GM23338 (cell line): Measurements from ENCODE around the gene CIPC. TPM values are rescaled to one million over a fixed set of nuclear protein-coding genes. Genes with fewer than 3 reads are reported as not detected.
A peak's percentile ranks its signal among the peaks of the same experiment; 100 is the strongest.

ENCODE experiments used
- ATAC-seq: fragments of 200-7000 bp; cut with Tn5 transposase; 3 replicates; pipeline ENCODE4 v1.9.1; 2020
- DNase-seq: peaks from one replicate; pipeline ENCODE4 v3.0.0-alpha.2; 2015; ENCODE audit warnings: low spot score
- H2AFZ ChIP-seq: fragments of 200-600 bp; sonication (generic); 2 replicates; pipeline ENCODE4 v1.8.0; 2016; ENCODE audit warnings: antibody characterized with exemption, mild to moderate bottlenecking, moderate library complexity
- H3F3A ChIP-seq: fragments of 200-600 bp; sonication (generic); replicated peaks from 2 replicates; pipeline ENCODE4 v1.8.0; 2017; ENCODE audit warnings: antibody characterized with exemption, mixed run types, low read depth
- H3K27ac ChIP-seq: fragments of 200-600 bp; sonication (generic); 2 replicates; pipeline ENCODE4 v1.6.1; 2016; ENCODE audit warnings: low read depth
- H3K27me3 ChIP-seq: fragments of 200-600 bp; sonication (generic); 2 replicates; pipeline ENCODE4 v1.8.0; 2016; ENCODE audit warnings: mild to moderate bottlenecking, mixed run types, moderate library complexity; ENCODE audit not compliant: insufficient read depth
- H3K36me3 ChIP-seq: fragments of 200-600 bp; sonication (generic); 2 replicates; pipeline ENCODE4 v1.8.0; 2016; ENCODE audit warnings: mild to moderate bottlenecking; ENCODE audit not compliant: insufficient read depth
- H3K4me1 ChIP-seq: fragments of 200-600 bp; sonication (generic); 2 replicates; pipeline ENCODE4 v1.8.0; 2016; ENCODE audit warnings: mild to moderate bottlenecking, moderate library complexity; ENCODE audit not compliant: insufficient read depth
- H3K4me2 ChIP-seq: fragments of 200-600 bp; sonication (generic); 2 replicates; pipeline ENCODE4 v1.7.1; 2017; ENCODE audit warnings: mixed run types
- H3K4me3 ChIP-seq: fragments of 200-600 bp; sonication (generic); 2 replicates; pipeline ENCODE4 v1.6.1; 2016; ENCODE audit warnings: mixed run types
- H3K79me2 ChIP-seq: fragments of 200-600 bp; sonication (generic); replicated peaks from 2 replicates; pipeline ENCODE4 v1.8.0; 2017; ENCODE audit warnings: mild to moderate bottlenecking; ENCODE audit not compliant: insufficient read depth
- H3K9me2 ChIP-seq: fragments of 200-600 bp; sonication (generic); 2 replicates; pipeline ENCODE4 v1.8.0; 2017; ENCODE audit not compliant: insufficient read depth
- H4K20me1 ChIP-seq: fragments of 200-600 bp; sonication (generic); replicated peaks from 2 replicates; pipeline ENCODE4 v1.8.0; 2017; ENCODE audit warnings: mild to moderate bottlenecking; ENCODE audit not compliant: insufficient read depth
- H3K27ac Mint-ChIP-seq: 2 replicates; pipeline ENCODE4 v1.8.0; 2020; ENCODE audit warnings: inconsistent platforms, mild to moderate bottlenecking, moderate library complexity, mixed read lengths
- H3K27me3 Mint-ChIP-seq: 3 replicates; pipeline ENCODE4 v1.8.0; 2022; ENCODE audit warnings: low read depth, mild to moderate bottlenecking, moderate library complexity, mixed read lengths, inconsistent platforms; ENCODE audit not compliant: insufficient read depth, poor library complexity
- H3K36me3 Mint-ChIP-seq: 3 replicates; pipeline ENCODE4 v1.8.0; 2021; ENCODE audit warnings: low read depth, mild to moderate bottlenecking, inconsistent platforms, moderate library complexity, mixed read lengths
- H3K4me1 Mint-ChIP-seq: 3 replicates; pipeline ENCODE4 v1.8.0; 2020; ENCODE audit warnings: mild to moderate bottlenecking, inconsistent platforms, mixed read lengths
- H3K4me3 Mint-ChIP-seq: 3 replicates; pipeline ENCODE4 v1.8.0; 2021; ENCODE audit warnings: moderate library complexity, mild to moderate bottlenecking, inconsistent platforms, mixed read lengths
- H3K9me3 Mint-ChIP-seq: 3 replicates; pipeline ENCODE4 v1.8.0; 2020; ENCODE audit warnings: moderate library complexity, mild to moderate bottlenecking, inconsistent platforms, mixed read lengths
- CREB1 ChIP-seq: fragments of 250-450 bp; sonication (Bioruptor Pico); IDR thresholded peaks from 2 replicates; pipeline ENCODE4 v1.5.0; 2020; ENCODE audit warnings: low read depth, mild to moderate bottlenecking, moderate library complexity
- CTCF ChIP-seq, 2 experiments: fragments of 200-600 bp in 1 of 2; sonication (generic) in 1 of 2; conservative IDR thresholded peaks; 2 replicates each; pipeline versions ENCODE4 v1.5.1 to v1.6.1; 2016 to 2017; ENCODE audit warnings: antibody characterized with exemption in 2 of 2, low read depth in 2 of 2, mild to moderate bottlenecking in 2 of 2, moderate library complexity in 1 of 2
- EZH2 ChIP-seq: fragments of 200-600 bp; sonication (generic); IDR thresholded peaks from one replicate; pipeline ENCODE4 v1.8.0; 2017; ENCODE audit warnings: antibody characterized with exemption, mild to moderate bottlenecking, low read depth; ENCODE audit not compliant: unreplicated experiment
- EZH2phosphoT487 ChIP-seq: fragments of 200-600 bp; sonication (generic); IDR thresholded peaks from one replicate; pipeline ENCODE4 v1.8.1; 2018; ENCODE audit warnings: antibody characterized with exemption; ENCODE audit not compliant: unreplicated experiment
- JUNB ChIP-seq: IDR thresholded peaks from one replicate; pipeline ENCODE4 v1.6.1; 2016; ENCODE audit warnings: antibody characterized with exemption; ENCODE audit not compliant: unreplicated experiment
- NANOG ChIP-seq: IDR thresholded peaks from 2 replicates; pipeline ENCODE4 v1.6.1; 2016; ENCODE audit warnings: antibody characterized with exemption, borderline replicate concordance
- POLR2AphosphoS5 ChIP-seq: IDR thresholded peaks from 2 replicates; pipeline ENCODE4 v1.6.1; 2016; ENCODE audit warnings: antibody characterized with exemption, low read depth
- STAT1 ChIP-seq: IDR thresholded peaks from one replicate; pipeline ENCODE4 v1.6.1; 2016; ENCODE audit warnings: antibody characterized with exemption; ENCODE audit not compliant: unreplicated experiment
- ZNF114 ChIP-seq: fragments of 250-450 bp; sonication (Bioruptor Pico); IDR thresholded peaks from 2 replicates; pipeline ENCODE4 v1.5.0; 2020; ENCODE audit warnings: mild to moderate bottlenecking, moderate library complexity
- ZNF331 ChIP-seq: fragments of 250-450 bp; sonication (Bioruptor Pico); IDR thresholded peaks from 2 replicates; pipeline ENCODE4 v1.5.0; 2020; ENCODE audit warnings: low read depth, mild to moderate bottlenecking, moderate library complexity
- polyA plus RNA-seq: library from polyadenylated mRNA; unstranded; fragments of >200 nt; fragmentation: Nextera tagmentation; extraction: Ambion mirVana; gene quantifications from 2 replicates; pipeline ENCODE4 v1.2.1, GENCODE V29; 2016
- total RNA-seq: library from RNA; depleted of rRNA; stranded (reverse); fragments of >200 nt; shearing (Covaris generic); gene quantifications from 2 replicates; pipeline ENCODE4 v1.2.3, GENCODE V29; 2014
- TF ChIP-seq, protein P1 (sequence below): fragments of 250-450 bp; sonication (Bioruptor Pico); IDR thresholded peaks from 2 replicates; pipeline ENCODE4 v1.5.0; 2020; ENCODE audit warnings: mild to moderate bottlenecking, moderate library complexity
- TF ChIP-seq, protein P2 (sequence below): IDR thresholded peaks from 2 replicates; pipeline ENCODE4 v1.6.1; 2016; ENCODE audit warnings: antibody characterized with exemption

CIPC gene
- total and polyA plus RNA-seq, 2 experiments from 2014 or later, result 8.1 to 36.9 TPM

- H3F3A ChIP-seq, result no peaks in the 10 kb centered on the region
- no peaks in the 10 kb centered on the region for H3K36me3 ChIP-seq
- TF ChIP-seq JUNB, result no peak
- TF ChIP-seq CREB1 (CRISPR knock-in tag), result no peak
- TF ChIP-seq, protein P1, sequence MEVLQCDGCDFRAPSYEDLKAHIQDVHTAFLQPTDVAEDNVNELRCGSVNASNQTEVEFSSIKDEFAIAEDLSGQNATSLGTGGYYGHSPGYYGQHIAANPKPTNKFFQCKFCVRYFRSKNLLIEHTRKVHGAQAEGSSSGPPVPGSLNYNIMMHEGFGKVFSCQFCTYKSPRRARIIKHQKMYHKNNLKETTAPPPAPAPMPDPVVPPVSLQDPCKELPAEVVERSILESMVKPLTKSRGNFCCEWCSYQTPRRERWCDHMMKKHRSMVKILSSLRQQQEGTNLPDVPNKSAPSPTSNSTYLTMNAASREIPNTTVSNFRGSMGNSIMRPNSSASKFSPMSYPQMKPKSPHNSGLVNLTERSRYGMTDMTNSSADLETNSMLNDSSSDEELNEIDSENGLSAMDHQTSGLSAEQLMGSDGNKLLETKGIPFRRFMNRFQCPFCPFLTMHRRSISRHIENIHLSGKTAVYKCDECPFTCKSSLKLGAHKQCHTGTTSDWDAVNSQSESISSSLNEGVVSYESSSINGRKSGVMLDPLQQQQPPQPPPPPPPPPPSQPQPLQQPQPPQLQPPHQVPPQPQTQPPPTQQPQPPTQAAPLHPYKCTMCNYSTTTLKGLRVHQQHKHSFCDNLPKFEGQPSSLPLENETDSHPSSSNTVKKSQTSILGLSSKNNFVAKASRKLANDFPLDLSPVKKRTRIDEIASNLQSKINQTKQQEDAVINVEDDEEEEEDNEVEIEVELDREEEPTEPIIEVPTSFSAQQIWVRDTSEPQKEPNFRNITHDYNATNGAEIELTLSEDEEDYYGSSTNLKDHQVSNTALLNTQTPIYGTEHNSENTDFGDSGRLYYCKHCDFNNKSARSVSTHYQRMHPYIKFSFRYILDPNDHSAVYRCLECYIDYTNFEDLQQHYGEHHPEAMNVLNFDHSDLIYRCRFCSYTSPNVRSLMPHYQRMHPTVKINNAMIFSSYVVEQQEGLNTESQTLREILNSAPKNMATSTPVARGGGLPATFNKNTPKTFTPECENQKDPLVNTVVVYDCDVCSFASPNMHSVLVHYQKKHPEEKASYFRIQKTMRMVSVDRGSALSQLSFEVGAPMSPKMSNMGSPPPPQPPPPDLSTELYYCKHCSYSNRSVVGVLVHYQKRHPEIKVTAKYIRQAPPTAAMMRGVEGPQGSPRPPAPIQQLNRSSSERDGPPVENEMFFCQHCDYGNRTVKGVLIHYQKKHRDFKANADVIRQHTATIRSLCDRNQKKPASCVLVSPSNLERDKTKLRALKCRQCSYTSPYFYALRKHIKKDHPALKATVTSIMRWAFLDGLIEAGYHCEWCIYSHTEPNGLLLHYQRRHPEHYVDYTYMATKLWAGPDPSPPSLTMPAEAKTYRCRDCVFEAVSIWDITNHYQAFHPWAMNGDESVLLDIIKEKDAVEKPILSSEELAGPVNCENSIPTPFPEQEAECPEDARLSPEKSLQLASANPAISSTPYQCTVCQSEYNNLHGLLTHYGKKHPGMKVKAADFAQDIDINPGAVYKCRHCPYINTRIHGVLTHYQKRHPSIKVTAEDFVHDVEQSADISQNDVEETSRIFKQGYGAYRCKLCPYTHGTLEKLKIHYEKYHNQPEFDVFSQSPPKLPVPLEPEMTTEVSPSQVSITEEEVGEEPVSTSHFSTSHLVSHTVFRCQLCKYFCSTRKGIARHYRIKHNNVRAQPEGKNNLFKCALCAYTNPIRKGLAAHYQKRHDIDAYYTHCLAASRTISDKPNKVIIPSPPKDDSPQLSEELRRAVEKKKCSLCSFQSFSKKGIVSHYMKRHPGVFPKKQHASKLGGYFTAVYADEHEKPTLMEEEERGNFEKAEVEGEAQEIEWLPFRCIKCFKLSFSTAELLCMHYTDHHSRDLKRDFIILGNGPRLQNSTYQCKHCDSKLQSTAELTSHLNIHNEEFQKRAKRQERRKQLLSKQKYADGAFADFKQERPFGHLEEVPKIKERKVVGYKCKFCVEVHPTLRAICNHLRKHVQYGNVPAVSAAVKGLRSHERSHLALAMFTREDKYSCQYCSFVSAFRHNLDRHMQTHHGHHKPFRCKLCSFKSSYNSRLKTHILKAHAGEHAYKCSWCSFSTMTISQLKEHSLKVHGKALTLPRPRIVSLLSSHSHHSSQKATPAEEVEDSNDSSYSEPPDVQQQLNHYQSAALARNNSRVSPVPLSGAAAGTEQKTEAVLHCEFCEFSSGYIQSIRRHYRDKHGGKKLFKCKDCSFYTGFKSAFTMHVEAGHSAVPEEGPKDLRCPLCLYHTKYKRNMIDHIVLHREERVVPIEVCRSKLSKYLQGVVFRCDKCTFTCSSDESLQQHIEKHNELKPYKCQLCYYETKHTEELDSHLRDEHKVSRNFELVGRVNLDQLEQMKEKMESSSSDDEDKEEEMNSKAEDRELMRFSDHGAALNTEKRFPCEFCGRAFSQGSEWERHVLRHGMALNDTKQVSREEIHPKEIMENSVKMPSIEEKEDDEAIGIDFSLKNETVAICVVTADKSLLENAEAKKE, result no peak
- no peak for TF ChIP-seq ZNF114 (CRISPR knock-in tag)
- no peaks in the 10 kb centered on the region for H4K20me1 ChIP-seq
- no peaks in the 10 kb centered on the region for H3K9me2 ChIP-seq
- peaks cover 11% of the 10 kb centered on the region for H3K27me3 Mint-ChIP-seq
- H3K4me2 ChIP-seq, result no peak overlapping the region
- H3K27ac ChIP-seq, result no peak overlapping the region
- peaks cover 16% of the 10 kb centered on the region for H3K4me1 Mint-ChIP-seq
- no peaks in the 10 kb centered on the region for H3K79me2 ChIP-seq
- H3K36me3 Mint-ChIP-seq, result no peaks in the 10 kb centered on the region
- DNase-seq (no peak), ATAC-seq (peak; percentile 23; the same call in 2 of the 3 replicates)
- H3K9me3 Mint-ChIP-seq, result peaks cover 6% of the 10 kb centered on the region; the same call in 2 of the 3 replicates
- no peaks in the 10 kb centered on the region; the same call in 1 of the 2 replicates for H3K4me1 ChIP-seq
- no peak overlapping the region for H3K4me3 ChIP-seq
- H3K27me3 ChIP-seq, result no peaks in the 10 kb centered on the region
- no peak overlapping the region for H3K27ac Mint-ChIP-seq
- peak overlapping the region; percentile 69 for H2AFZ ChIP-seq
- no peak overlapping the region for H3K4me3 Mint-ChIP-seq
Observed at GRCh38 chr14:77061630-77062257, 36.3 kb upstream of the CIPC start.

DNA sequence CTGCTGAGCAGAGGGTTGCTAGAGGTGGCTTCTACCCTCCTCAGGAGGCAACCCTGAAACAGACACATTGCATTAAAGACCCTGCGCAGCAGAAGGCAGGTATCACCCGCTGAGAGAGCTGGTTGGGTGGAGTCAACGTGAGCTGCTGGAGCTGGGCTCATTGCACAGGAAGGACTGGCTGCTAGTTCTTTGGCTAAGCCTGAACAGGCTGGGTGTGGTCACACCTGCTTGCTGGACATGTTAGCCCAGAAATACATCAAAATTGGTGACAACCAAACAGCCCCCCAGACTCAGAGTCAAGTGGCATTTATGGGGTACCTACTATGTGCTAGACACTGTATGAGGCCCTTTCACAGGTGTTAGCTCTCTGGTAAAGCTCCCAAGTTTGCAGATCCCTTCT, 35.8 kb upstream of the CIPC start:
- no peaks in the 10 kb centered on the region; the same call in 1 of the 2 replicates for H3K4me1 ChIP-seq
- H3K36me3 ChIP-seq, result no peaks in the 10 kb centered on the region
- Mint-ChIP-seq H3K36me3 (no peaks in the 10 kb centered on the region), H3K27me3 (peaks cover 11% of the 10 kb centered on the region), H3K9me3 (peaks cover 1% of the 10 kb centered on the region; the same call in 1 of the 3 replicates), H3K27ac (no peak overlapping the region), H3K4me1 (peaks cover 16% of the 10 kb centered on the region), H3K4me3 (no peak overlapping the region)
- H2AFZ ChIP-seq, result peak overlapping the region; percentile 69
- H3F3A ChIP-seq, result no peaks in the 10 kb centered on the region
- DNase-seq, result no peak
- no peaks in the 10 kb centered on the region for H4K20me1 ChIP-seq
- H3K4me3 ChIP-seq, result no peak overlapping the region
- H3K27me3 ChIP-seq, result no peaks in the 10 kb centered on the region
- no peak for ATAC-seq
- H3K79me2 ChIP-seq, result no peaks in the 10 kb centered on the region
- H3K4me2 ChIP-seq, result no peak overlapping the region
- H3K27ac ChIP-seq, result no peak overlapping the region
- H3K9me2 ChIP-seq, result no peaks in the 10 kb centered on the region
- no peak for TF ChIP-seq EZH2
- no peak for TF ChIP-seq NANOG
- TF ChIP-seq ZNF331 (CRISPR knock-in tag), result no peak
- TF ChIP-seq POLR2AphosphoS5, result no peak
- TF ChIP-seq CREB1 (CRISPR knock-in tag), result no peak
- no peak for TF ChIP-seq JUNB
- TF ChIP-seq STAT1, result no peak
- TF ChIP-seq CTCF (conservative IDR thresholded peaks at IDR 0.05; ENCODE audit: low read depth in 2 of 2), result no peak
- TF ChIP-seq, protein P2, sequence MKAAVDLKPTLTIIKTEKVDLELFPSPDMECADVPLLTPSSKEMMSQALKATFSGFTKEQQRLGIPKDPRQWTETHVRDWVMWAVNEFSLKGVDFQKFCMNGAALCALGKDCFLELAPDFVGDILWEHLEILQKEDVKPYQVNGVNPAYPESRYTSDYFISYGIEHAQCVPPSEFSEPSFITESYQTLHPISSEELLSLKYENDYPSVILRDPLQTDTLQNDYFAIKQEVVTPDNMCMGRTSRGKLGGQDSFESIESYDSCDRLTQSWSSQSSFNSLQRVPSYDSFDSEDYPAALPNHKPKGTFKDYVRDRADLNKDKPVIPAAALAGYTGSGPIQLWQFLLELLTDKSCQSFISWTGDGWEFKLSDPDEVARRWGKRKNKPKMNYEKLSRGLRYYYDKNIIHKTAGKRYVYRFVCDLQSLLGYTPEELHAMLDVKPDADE, result no peak
- TF ChIP-seq EZH2phosphoT487, result no peak
